ENCODE results near the gene HCAR2.
"Not testable (repeated sequence)": the region's sequence is repeated elsewhere in the genome, so short reads cannot be mapped to it uniquely, and the experiment has no call there.

Gene HCAR2

GRCh38 chr12:122669397-122670070 lies 33.6 kb downstream of the HCAR2 start:
- DNase-seq (ENCODE audit: extremely low read depth in 1 of 2, low read depth in 1 of 2), result no peak

- no peak for DNase-seq (ENCODE audit: extremely low read depth in 1 of 2, low read depth in 1 of 2)
These were observed 34.9 kb downstream of the HCAR2 start for GRCh38 chr12:122668268-122668667.

GRCh38 chr12:122665759-122666158 lies 37.4 kb downstream of the HCAR2 start:
- no peak for DNase-seq (ENCODE audit: extremely low read depth in 1 of 2, low read depth in 1 of 2)

GRCh38 chr12:122665349-122665748 lies 37.8 kb downstream of the HCAR2 start:
- no peak for DNase-seq (ENCODE audit: extremely low read depth in 1 of 2, low read depth in 1 of 2)

GRCh38 chr12:122661938-122662337 lies 41.2 kb downstream of the HCAR2 start:
- no peak for DNase-seq (ENCODE audit: extremely low read depth in 1 of 2, low read depth in 1 of 2)

- DNase-seq (ENCODE audit: extremely low read depth in 1 of 2, low read depth in 1 of 2), result no peak
These were observed 41.9 kb downstream of the HCAR2 start for GRCh38 chr12:122661246-122661645.

GRCh38 chr12:122659579-122659978 lies 43.6 kb downstream of the HCAR2 start:
- DNase-seq (ENCODE audit: extremely low read depth in 1 of 2, low read depth in 1 of 2), result no peak

- no peak for DNase-seq (ENCODE audit: extremely low read depth in 1 of 2, low read depth in 1 of 2)
These were observed 46.9 kb downstream of the HCAR2 start for GRCh38 chr12:122656298-122656697.

GRCh38 chr12:122653291-122653690 lies 49.9 kb downstream of the HCAR2 start:
- not testable (repeated sequence) for DNase-seq (ENCODE audit: extremely low read depth in 1 of 2, low read depth in 1 of 2)

- no peak for DNase-seq (ENCODE audit: extremely low read depth in 1 of 2, low read depth in 1 of 2)
These were observed 51.5 kb downstream of the HCAR2 start for GRCh38 chr12:122651520-122652224.
